Measurements from ENCODE around the gene RIMBP2.

- TF ChIP-seq CTCF (IDR thresholded peaks at IDR 0.05) (no peak), POLR2A (IDR thresholded peaks at IDR 0.05) (no peak)
These were observed 290.3 kb downstream of the RIMBP2 start for GRCh38 chr12:130425698-130426245.

Measured in lower leg skin (tissue), 3 donors.